Cardiac fibroblast (primary cell): Measurements from ENCODE around the gene GALR1.
A peak's percentile ranks its signal among the peaks of the same experiment; 100 is the strongest.

ENCODE experiments used
- DNase-seq, 2 donors: peaks; one replicate each; pipeline versions ENCODE4 v3.0.0 to v3.0.0-alpha.2; 2010; ENCODE audit warnings: low read depth in 2 of 2
- H3K4me3 ChIP-seq, 2 donors: replicated peaks in 1 of 2; 1 replicate in 1 of 2; 2 replicates in 1 of 2; pipeline ENCODE4 v1.5.1; 2011; ENCODE audit warnings: low read depth in 2 of 2, low read length in 2 of 2, mild to moderate bottlenecking in 2 of 2, moderate library complexity in 1 of 2
- TF ChIP-seq, protein P1 (sequence below): IDR thresholded peaks from one replicate; pipeline ENCODE4 v1.5.1; 2011; ENCODE audit warnings: low read depth, mild to moderate bottlenecking, low read length, inconsistent platforms

Gene GALR1

GRCh38 chr18:77206676-77207374, 42.8 kb upstream of the GALR1 start:
- TF ChIP-seq, protein P1, sequence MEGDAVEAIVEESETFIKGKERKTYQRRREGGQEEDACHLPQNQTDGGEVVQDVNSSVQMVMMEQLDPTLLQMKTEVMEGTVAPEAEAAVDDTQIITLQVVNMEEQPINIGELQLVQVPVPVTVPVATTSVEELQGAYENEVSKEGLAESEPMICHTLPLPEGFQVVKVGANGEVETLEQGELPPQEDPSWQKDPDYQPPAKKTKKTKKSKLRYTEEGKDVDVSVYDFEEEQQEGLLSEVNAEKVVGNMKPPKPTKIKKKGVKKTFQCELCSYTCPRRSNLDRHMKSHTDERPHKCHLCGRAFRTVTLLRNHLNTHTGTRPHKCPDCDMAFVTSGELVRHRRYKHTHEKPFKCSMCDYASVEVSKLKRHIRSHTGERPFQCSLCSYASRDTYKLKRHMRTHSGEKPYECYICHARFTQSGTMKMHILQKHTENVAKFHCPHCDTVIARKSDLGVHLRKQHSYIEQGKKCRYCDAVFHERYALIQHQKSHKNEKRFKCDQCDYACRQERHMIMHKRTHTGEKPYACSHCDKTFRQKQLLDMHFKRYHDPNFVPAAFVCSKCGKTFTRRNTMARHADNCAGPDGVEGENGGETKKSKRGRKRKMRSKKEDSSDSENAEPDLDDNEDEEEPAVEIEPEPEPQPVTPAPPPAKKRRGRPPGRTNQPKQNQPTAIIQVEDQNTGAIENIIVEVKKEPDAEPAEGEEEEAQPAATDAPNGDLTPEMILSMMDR, result no peak
- DNase-seq, result peak; percentile 82 to 87
- no peak overlapping the region for H3K4me3 ChIP-seq

- peak; percentile 82 to 88 for DNase-seq
- H3K4me3 ChIP-seq, result no peak overlapping the region
- TF ChIP-seq, protein P1, result peak; percentile 77
These were observed 42.1 kb upstream of the GALR1 start for GRCh38 chr18:77207540-77207939.

- H3K4me3 ChIP-seq, result peak overlapping the region in 1 of 2 donors; percentile 12
- peak; percentile 65 to 88 for DNase-seq
These were observed 40.7 kb upstream of the GALR1 start for GRCh38 chr18:77208964-77209363.

GRCh38 chr18:77209587-77209986, 40.1 kb upstream of the GALR1 start:
- no peak overlapping the region for H3K4me3 ChIP-seq
- DNase-seq, result peak in 1 of 2 donors; percentile 59
- TF ChIP-seq, protein P1, result no peak

More at GRCh38 chr18:77208964-77209363, 40.7 kb upstream of the GALR1 start:
- TF ChIP-seq, protein P1, result no peak

DNA sequence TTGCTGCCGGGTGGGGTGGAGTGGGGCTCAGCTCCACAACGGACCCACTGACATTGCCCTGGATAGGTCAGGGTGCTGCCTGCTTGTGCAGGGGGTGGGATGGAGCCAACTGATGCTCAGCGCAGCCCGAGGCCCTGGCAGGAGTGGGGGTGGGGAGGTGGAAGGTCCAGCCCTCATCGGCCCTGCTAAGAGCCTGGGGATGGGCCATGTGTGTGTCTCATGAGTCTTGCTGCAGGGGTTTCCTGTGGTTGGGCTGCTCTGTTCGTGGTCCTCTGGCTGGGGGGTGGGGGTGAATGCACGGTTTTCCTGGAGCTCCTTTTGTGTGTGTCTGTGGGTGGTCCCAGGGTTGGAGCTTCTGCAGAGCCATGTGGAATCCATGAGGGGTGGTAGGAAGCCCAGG, 39.4 kb upstream of the GALR1 start:
- no peak overlapping the region for H3K4me3 ChIP-seq
- TF ChIP-seq, protein P1, result no peak
- DNase-seq, result no peak

- TF ChIP-seq, protein P1, result no peak
- no peak for DNase-seq
- no peak overlapping the region for H3K4me3 ChIP-seq
These were observed 31.0 kb upstream of the GALR1 start for GRCh38 chr18:77218642-77219041.

GRCh38 chr18:77220726-77221125, 28.9 kb upstream of the GALR1 start:
- TF ChIP-seq, protein P1, result no peak
- H3K4me3 ChIP-seq, result no peak overlapping the region
- DNase-seq, result no peak
